Jurkat, Clone E6-1 (cell line): Measurements from ENCODE around the gene WWC1.
"Not testable (repeated sequence)": the region's sequence is repeated elsewhere in the genome, so short reads cannot be mapped to it uniquely, and the experiment has no call there.

Source experiments
- DNase-seq: peaks from one replicate; pipeline ENCODE4 v3.0.0-alpha.2; 2011; ENCODE audit warnings: low read depth, low spot score
- H3K4me3 ChIP-seq: 2 replicates; pipeline ENCODE4 v1.5.1; 2011; ENCODE audit warnings: mild to moderate bottlenecking, low read length, control low read depth, moderate library complexity

The WWC1 gene

GRCh38 chr5:168303393-168304025, 12.1 kb downstream of the WWC1 start:
- no peak for DNase-seq

DNA sequence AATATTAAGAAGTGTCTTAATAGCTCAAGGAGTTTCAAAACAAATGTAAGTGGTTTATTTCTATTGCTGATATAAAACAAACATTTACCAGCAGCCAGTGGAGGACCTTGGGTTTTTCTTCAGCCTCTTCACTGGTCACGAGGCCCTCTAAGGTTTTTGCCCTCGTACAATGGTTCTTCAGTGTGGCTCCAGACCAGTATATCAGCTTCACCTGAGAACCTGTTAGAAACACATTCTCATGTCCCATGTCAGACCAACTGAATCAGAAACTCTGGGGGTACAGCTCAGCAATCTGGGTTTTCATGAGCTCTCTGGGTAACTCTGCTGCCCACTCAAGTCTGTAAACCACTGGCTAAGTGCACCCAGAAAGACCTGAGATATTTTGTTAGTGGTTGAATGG, 12.9 kb downstream of the WWC1 start:
- no peak for DNase-seq
- H3K4me3 ChIP-seq = no peak overlapping the region

More at GRCh38 chr5:168303393-168304025, 12.1 kb downstream of the WWC1 start:
- no peak overlapping the region for H3K4me3 ChIP-seq

DNA sequence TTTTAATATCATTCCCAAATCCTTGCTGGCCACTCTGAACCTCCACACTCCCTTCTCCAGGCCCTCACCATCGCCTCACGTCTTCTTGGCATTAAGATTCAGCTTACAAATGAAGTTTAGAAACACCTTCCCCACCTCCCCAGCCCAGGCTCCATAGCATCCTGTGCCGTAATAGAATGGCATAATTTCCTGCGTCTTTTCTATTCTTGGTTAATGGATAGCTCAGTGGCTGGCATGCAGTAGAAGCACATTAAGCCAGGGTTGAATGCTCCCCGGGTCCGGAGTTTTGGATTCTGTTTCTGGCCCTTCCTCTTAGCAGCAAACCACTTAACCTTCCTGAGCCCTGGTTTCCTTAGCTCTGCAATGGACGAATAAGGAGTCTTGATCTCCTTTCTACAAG, 13.8 kb downstream of the WWC1 start:
- DNase-seq = no peak
- no peak overlapping the region for H3K4me3 ChIP-seq

GRCh38 chr5:168307022-168307421, 15.6 kb downstream of the WWC1 start:
- no peak for DNase-seq
- H3K4me3 ChIP-seq = no peak overlapping the region

DNA sequence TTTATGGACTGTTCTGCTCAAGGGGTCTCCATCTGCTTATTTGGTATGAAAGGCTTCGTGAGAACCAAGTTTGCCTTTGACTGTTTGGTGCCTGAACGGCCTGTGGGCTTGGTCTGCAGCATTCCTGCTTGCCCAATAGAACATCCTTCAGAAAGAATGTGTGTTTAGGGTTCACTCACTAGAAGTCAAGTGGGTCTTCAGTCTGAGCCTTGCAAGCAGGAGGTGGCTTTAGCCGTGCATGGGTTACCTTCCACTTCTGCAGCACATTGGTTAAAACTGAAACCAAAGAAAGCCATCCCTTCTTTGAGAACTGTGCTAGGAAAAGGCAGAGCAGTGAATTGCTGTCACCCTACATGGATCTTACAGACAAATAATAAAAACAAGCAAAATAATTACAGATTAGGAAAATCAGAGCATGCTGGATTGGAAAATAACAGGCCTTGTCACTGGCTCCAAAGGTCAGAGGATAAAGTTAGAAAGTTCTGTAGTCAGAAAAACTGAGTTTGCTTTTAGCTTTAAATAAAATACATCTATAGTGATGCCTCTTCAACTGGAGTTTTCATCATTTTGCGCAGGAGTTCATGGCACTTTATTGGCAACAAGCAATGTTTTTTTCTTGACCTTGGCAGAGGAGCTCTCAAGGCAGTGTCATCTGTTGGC, 16.6 kb downstream of the WWC1 start:
- H3K4me3 ChIP-seq = no peak overlapping the region
- DNase-seq = no peak

DNA sequence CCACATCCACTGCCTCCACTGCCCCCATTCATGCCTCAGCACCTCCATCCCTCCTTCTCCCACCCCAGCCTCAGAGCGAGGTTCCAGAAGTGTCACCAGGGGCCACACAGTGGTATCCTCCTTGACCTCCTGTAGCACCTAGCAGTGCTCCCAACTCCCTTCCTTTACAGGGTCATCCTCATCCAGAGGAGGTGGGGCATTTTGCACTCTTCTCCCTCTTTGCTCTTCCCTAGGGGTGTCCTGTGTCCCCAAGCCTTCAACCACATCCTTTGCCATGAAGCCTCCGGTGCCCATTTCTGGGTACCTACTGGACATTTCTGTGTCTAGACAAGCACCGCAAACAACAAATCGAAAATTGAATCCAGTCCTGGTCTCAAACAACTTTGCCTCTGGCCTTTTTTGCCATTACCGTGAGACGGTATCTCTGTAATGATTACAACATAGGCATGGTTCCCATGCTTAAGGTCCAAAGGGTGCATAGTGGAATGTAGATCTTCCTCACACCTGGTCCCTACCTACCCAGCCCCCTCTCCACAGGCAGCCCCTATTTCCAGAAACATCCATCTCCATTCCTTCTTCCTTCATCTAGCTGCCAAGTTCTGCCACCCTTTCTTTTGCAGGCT, 17.6 kb downstream of the WWC1 start:
- DNase-seq = no peak
- H3K4me3 ChIP-seq = no peak overlapping the region

- not testable (repeated sequence) for DNase-seq, H3K4me3 ChIP-seq
These were observed 19.1 kb downstream of the WWC1 start for GRCh38 chr5:168310541-168310940.

- no peak for DNase-seq
- H3K4me3 ChIP-seq = no peak overlapping the region
These were observed 19.7 kb downstream of the WWC1 start for GRCh38 chr5:168311061-168311566.

- H3K4me3 ChIP-seq = no peak overlapping the region
- DNase-seq = no peak
These were observed 21.3 kb downstream of the WWC1 start for GRCh38 chr5:168312606-168313295.

DNA sequence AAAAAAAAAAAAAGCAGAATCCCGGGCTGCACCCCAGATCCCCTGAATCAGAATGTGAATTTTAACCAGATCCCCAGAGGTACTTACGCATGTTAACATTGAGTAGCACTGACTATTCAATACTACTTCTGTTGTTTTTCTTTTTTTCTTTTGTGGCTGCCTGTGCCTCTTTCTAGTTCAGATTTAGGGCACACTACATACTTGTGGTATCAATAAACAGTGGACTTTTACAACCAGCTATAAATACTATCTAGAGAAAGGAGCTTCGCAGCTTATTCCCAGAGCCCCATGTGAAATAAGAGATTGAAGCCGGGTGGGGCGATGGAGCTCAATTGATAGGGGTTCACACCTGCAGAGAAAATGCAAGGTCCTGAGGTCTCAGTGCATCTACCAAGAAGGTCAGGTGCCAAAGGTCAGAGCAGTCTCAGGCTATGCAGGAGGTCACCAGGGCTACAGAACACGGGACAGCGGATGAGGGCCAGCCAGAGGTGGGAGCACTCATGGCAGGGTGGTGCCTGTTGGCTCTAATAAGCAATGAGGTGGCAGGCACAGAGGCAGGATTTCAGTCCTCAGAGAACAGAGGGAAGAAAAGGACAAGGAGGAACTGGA, 22.3 kb downstream of the WWC1 start:
- no peak for DNase-seq
- H3K4me3 ChIP-seq = no peak overlapping the region

DNA sequence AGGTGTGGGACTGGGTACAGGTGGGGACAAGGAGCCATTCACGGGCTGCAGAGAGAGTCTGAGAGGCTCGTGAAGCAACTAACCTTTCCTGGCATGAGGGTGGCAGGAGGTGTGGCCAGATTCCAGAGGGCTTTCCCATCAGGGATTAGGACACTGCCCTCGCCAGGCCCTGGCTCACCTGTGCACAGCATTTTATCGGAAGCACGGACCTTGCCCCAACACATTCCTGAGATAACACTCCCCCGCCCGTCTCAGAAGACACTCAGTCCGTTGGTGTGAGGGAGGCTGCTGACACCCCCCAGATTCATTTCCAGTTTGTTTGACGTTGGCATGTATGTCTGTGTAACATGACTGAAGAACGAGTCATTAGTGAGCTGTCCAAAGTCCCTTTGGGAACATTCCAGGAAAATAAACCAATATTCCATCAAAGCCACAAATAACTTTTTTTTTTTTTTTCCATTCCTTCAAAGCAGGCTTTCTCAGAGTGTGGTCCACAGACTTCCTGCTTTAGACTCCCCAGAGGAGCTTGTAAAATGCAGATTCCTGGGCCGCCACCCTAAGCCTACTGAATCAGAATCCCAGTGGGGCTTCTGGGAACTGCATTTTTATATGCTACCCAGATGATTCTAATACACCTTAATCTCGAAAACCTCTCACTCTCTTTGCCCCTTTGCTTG, 23.4 kb downstream of the WWC1 start:
- no peak overlapping the region for H3K4me3 ChIP-seq
- DNase-seq = no peak

GRCh38 chr5:168315416-168316138, 24.1 kb downstream of the WWC1 start:
- no peak for DNase-seq
- no peak overlapping the region for H3K4me3 ChIP-seq

- no peak overlapping the region for H3K4me3 ChIP-seq
- DNase-seq = no peak
These were observed 24.7 kb downstream of the WWC1 start for GRCh38 chr5:168316139-168316578.

- H3K4me3 ChIP-seq = no peak overlapping the region
- DNase-seq = no peak
These were observed 25.7 kb downstream of the WWC1 start for GRCh38 chr5:168317096-168317520.

- no peak for DNase-seq
- H3K4me3 ChIP-seq = no peak overlapping the region
These were observed 26.2 kb downstream of the WWC1 start for GRCh38 chr5:168317521-168318147.

DNA sequence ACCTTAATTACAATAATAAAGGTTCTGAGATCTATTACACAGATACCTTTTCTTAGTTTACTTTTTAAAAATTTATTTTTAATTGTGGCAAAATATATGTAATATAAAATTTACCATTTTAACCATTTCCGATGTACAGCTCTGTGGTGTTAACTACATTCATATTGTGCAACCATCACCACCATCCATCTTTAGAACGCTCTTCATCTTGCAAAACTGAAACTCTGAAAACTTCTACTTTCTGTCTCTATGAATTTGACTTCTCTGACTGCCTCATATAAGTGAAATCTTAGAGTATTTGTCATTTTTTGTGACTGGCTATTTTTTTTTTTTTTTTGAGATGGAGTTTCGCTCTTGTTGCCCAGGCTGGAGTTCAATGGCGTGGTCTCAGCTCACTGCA, 26.8 kb downstream of the WWC1 start:
- DNase-seq = no peak
- H3K4me3 ChIP-seq = no peak overlapping the region

DNA sequence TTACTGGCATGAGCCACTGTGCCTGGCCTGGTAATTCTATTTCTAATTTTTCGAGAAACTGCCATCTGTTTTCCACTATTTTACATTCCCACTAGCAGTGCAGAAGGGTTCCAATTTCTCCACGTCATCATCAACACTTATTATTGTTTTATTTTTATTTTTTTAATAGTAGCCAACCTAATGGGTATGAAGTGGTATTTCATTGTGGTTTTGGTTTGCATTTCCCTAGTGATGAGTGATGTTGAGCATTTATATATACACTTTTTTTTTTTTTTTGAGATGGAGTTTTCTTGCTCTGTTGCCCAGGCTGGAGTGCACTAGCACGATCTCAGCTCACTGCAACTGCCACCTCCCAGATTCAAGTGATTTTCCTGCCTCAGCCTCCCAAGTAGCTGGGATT, 28.3 kb downstream of the WWC1 start:
- H3K4me3 ChIP-seq = no peak overlapping the region
- no peak for DNase-seq

DNA sequence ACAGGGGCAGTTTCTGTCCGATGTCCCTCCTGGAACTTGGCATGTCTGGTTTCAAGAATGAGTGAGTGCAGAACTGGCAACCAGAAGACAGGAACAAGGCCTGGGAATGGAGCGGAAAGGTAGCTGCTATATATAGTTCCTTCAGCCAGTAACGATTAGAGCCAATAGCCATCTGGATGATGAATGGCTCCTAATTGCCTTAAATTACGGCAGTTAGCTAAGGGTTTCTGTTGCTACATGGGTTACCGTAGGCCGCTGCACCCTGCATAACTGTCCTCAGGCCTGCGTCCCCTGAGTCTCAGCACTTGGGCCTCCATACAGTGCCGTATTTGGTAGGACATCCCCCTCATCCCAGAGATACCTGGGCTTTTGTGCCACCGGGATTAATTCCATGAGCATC, 29.4 kb downstream of the WWC1 start:
- H3K4me3 ChIP-seq = no peak overlapping the region
- no peak for DNase-seq
